H1 (cell line): Measurements from ENCODE around the gene VIT.

Experiments
- CEBPB ChIP-seq: IDR thresholded peaks from 2 replicates; pipeline ENCODE4 v1.6.1; 2012; ENCODE audit warnings: low read depth, low read length
- CTCF ChIP-seq, 3 experiments: IDR thresholded peaks; 1 replicate in 2 of 3; 2 replicates in 1 of 3; pipeline versions ENCODE4 v1.5.1 to v1.6.1; 2011; ENCODE audit warnings: low read length in 3 of 3, mild to moderate bottlenecking in 3 of 3, inconsistent platforms in 2 of 3, low read depth in 1 of 3, moderate library complexity in 1 of 3; ENCODE audit not compliant: insufficient read depth in 1 of 3; ENCODE audit errors: control extremely low read depth in 1 of 3
- EGR1 ChIP-seq: IDR thresholded peaks from 2 replicates; pipeline ENCODE4 v1.6.1; 2011; ENCODE audit warnings: low read depth, low read length, borderline replicate concordance
- JUN ChIP-seq: IDR thresholded peaks from 2 replicates; pipeline ENCODE4 v1.6.1; 2011; ENCODE audit warnings: low read depth, mild to moderate bottlenecking, improper control_type of control experiment, low read length
- KDM1A ChIP-seq: fragments of 200-600, 300-600 bp; sonication (generic); IDR thresholded peaks from 2 replicates; pipeline ENCODE4 v1.7.1; 2016; ENCODE audit warnings: mild to moderate bottlenecking, low read length, borderline replicate concordance
- RAD21 ChIP-seq, 2 experiments: IDR thresholded peaks in 1 of 2; conservative IDR thresholded peaks in 1 of 2; 2 replicates each; pipeline ENCODE4 v1.6.1; 2011; ENCODE audit warnings: low read depth in 2 of 2, low read length in 2 of 2, improper control_type of control experiment in 1 of 2, inconsistent platforms in 1 of 2, mild to moderate bottlenecking in 1 of 2, moderate library complexity in 1 of 2
- SIRT6 ChIP-seq: IDR thresholded peaks from one replicate; pipeline ENCODE4 v1.7.1; 2012; ENCODE audit warnings: low read length, inconsistent platforms
- YY1 ChIP-seq: IDR thresholded peaks from 2 replicates; pipeline ENCODE4 v1.6.1; 2011; ENCODE audit warnings: low read depth, mild to moderate bottlenecking, low read length

- TF ChIP-seq KDM1A = no peak
- TF ChIP-seq JUN = no peak
- no peak for TF ChIP-seq CEBPB
- peak in 2 of 3 experiments; percentile 53 to 75; a peak in 2 of 4 replicates for TF ChIP-seq CTCF (IDR thresholded peaks at IDR 0.05; ENCODE audit: control extremely low read depth in 1 of 3, insufficient read depth in 1 of 3, low read depth in 1 of 3, low read length in 3 of 3)
- TF ChIP-seq RAD21 (IDR thresholded peaks at IDR 0.05 in 1 of 2, conservative IDR thresholded peaks at IDR 0.05 in 1 of 2; ENCODE audit: low read depth in 2 of 2, low read length in 2 of 2) = peak; percentile 76 to 77
- TF ChIP-seq SIRT6 = no peak
- no peak for TF ChIP-seq EGR1
- no peak for TF ChIP-seq YY1
Observed at GRCh38 chr2:36780231-36780839, 83.8 kb downstream of the VIT start.
